IPS-20b (cell line): ENCODE results near the gene ZNF487.
"Not testable (repeated sequence)": the region's sequence is repeated elsewhere in the genome, so short reads cannot be mapped to it uniquely, and the experiment has no call there.

Source experiments
- H3K27ac ChIP-seq: one replicate; pipeline ENCODE4 v1.5.1; 2013; ENCODE audit warnings: low read length
- H3K27me3 ChIP-seq: 2 replicates; pipeline ENCODE4 v1.6.1; 2013; ENCODE audit warnings: mild to moderate bottlenecking, low read length, inconsistent platforms; ENCODE audit not compliant: insufficient read depth
- H3K36me3 ChIP-seq: 2 replicates; pipeline ENCODE4 v1.6.1; 2013; ENCODE audit warnings: low read depth, mild to moderate bottlenecking, inconsistent platforms, low read length, moderate library complexity; ENCODE audit not compliant: insufficient read depth
- H3K4me1 ChIP-seq: 2 replicates; pipeline ENCODE4 v1.6.1; 2013; ENCODE audit warnings: mild to moderate bottlenecking, control low read depth, inconsistent platforms, low read length, moderate library complexity; ENCODE audit not compliant: insufficient read depth
- H3K4me3 ChIP-seq: 2 replicates; pipeline ENCODE4 v1.5.1; 2013; ENCODE audit warnings: mild to moderate bottlenecking, low read length, inconsistent platforms
- H3K9ac ChIP-seq: 2 replicates; pipeline ENCODE4 v1.6.1; 2013; ENCODE audit warnings: low read depth, mild to moderate bottlenecking, inconsistent platforms, low read length, moderate library complexity
- H3K9me3 ChIP-seq: 2 replicates; pipeline ENCODE4 v1.6.1; 2013; ENCODE audit warnings: mild to moderate bottlenecking, low read depth, low read length, inconsistent platforms; ENCODE audit not compliant: insufficient read depth

The ZNF487 gene

GRCh38 chr10:43421201-43421507, 15.8 kb upstream of the ZNF487 start:
- Histone ChIP-seq H3K27ac (no peak overlapping the region), H3K27me3 (peaks cover 10% of the 10 kb centered on the region), H3K9ac (peak overlapping the region; percentile 78; the same call in 1 of the 2 replicates), H3K4me1 (0 out of 2 replicates have a peak, but pooled peaks cover 3% of the 10 kb centered on the region), H3K36me3 (no peaks in the 10 kb centered on the region), H3K4me3 (peak overlapping the region; percentile 79), H3K9me3 (no peaks in the 10 kb centered on the region)

GRCh38 chr10:43421519-43421918, 15.4 kb upstream of the ZNF487 start:
- H3K27me3 ChIP-seq: peaks cover 10% of the 10 kb centered on the region
- H3K9me3 ChIP-seq: no peaks in the 10 kb centered on the region
- 0 out of 2 replicates have a peak overlapping the region, but pooled peaks have one; percentile 79 for H3K4me3 ChIP-seq
- H3K4me1 ChIP-seq: 0 out of 2 replicates have a peak, but pooled peaks cover 3% of the 10 kb centered on the region
- H3K9ac ChIP-seq: no peak overlapping the region
- no peak overlapping the region for H3K27ac ChIP-seq
- no peaks in the 10 kb centered on the region for H3K36me3 ChIP-seq

- H3K4me1 ChIP-seq, H3K36me3 ChIP-seq, H3K27ac ChIP-seq, H3K9me3 ChIP-seq, H3K27me3 ChIP-seq, H3K9ac ChIP-seq, H3K4me3 ChIP-seq: not testable (repeated sequence)
Measured at GRCh38 chr10:43421944-43422343, 15.0 kb upstream of the ZNF487 start.

GRCh38 chr10:43424416-43424815, 12.5 kb upstream of the ZNF487 start:
- Histone ChIP-seq H3K9me3 (no peaks in the 10 kb centered on the region), H3K9ac (no peak overlapping the region), H3K36me3 (no peaks in the 10 kb centered on the region), H3K4me3 (no peak overlapping the region), H3K27ac (no peak overlapping the region), H3K27me3 (peaks cover 10% of the 10 kb centered on the region), H3K4me1 (0 out of 2 replicates have a peak, but pooled peaks cover 3% of the 10 kb centered on the region)

GRCh38 chr10:43426476-43426875, 10.4 kb upstream of the ZNF487 start:
- not testable (repeated sequence) for H3K27ac ChIP-seq, H3K4me3 ChIP-seq, H3K4me1 ChIP-seq, H3K27me3 ChIP-seq, H3K9ac ChIP-seq, H3K36me3 ChIP-seq, H3K9me3 ChIP-seq

- Histone ChIP-seq H3K9ac (no peak overlapping the region), H3K4me1 (no peaks in the 10 kb centered on the region), H3K4me3 (no peak overlapping the region), H3K27ac (no peak overlapping the region), H3K27me3 (no peaks in the 10 kb centered on the region), H3K36me3 (no peaks in the 10 kb centered on the region), H3K9me3 (no peaks in the 10 kb centered on the region)
Measured at GRCh38 chr10:43427166-43427825, 9.6 kb upstream of the ZNF487 start.

GRCh38 chr10:43430926-43431663, 5.8 kb upstream of the ZNF487 start:
- Histone ChIP-seq H3K4me1 (no peaks in the 10 kb centered on the region), H3K9me3 (no peaks in the 10 kb centered on the region), H3K36me3 (no peaks in the 10 kb centered on the region), H3K27ac (no peak overlapping the region), H3K9ac (no peak overlapping the region), H3K27me3 (no peaks in the 10 kb centered on the region), H3K4me3 (no peak overlapping the region)

GRCh38 chr10:43437141-43437870, 395 bp downstream of the ZNF487 start:
- 0 out of 2 replicates have a peak, but pooled peaks cover 5% of the 10 kb centered on the region for H3K27me3 ChIP-seq
- peak overlapping the region; percentile 98 for H3K27ac ChIP-seq
- H3K4me3 ChIP-seq: peak overlapping the region; percentile 79
- peaks cover 2% of the 10 kb centered on the region; the same call in 1 of the 2 replicates for H3K4me1 ChIP-seq
- no peaks in the 10 kb centered on the region for H3K9me3 ChIP-seq
- no peaks in the 10 kb centered on the region for H3K36me3 ChIP-seq
- peak overlapping the region; percentile 83; the same call in 1 of the 2 replicates for H3K9ac ChIP-seq

- peaks cover 2% of the 10 kb centered on the region; the same call in 1 of the 2 replicates for H3K4me1 ChIP-seq
- no peaks in the 10 kb centered on the region for H3K36me3 ChIP-seq
- no peak overlapping the region for H3K4me3 ChIP-seq
- H3K9ac ChIP-seq: no peak overlapping the region
- H3K27me3 ChIP-seq: 0 out of 2 replicates have a peak, but pooled peaks cover 5% of the 10 kb centered on the region
- H3K9me3 ChIP-seq: 0 out of 2 replicates have a peak, but pooled peaks cover 4% of the 10 kb centered on the region
- no peak overlapping the region for H3K27ac ChIP-seq
Measured at GRCh38 chr10:43440463-43441134, 3.7 kb downstream of the ZNF487 start.

GRCh38 chr10:43444323-43444722, 7.4 kb downstream of the ZNF487 start:
- H3K9ac ChIP-seq: no peak overlapping the region
- no peaks in the 10 kb centered on the region for H3K27me3 ChIP-seq
- no peaks in the 10 kb centered on the region for H3K4me1 ChIP-seq
- no peak overlapping the region for H3K4me3 ChIP-seq
- H3K27ac ChIP-seq: no peak overlapping the region
- 0 out of 2 replicates have a peak, but pooled peaks cover 4% of the 10 kb centered on the region for H3K9me3 ChIP-seq
- H3K36me3 ChIP-seq: no peaks in the 10 kb centered on the region

- Histone ChIP-seq H3K4me3 (no peak overlapping the region), H3K9me3 (0 out of 2 replicates have a peak, but pooled peaks cover 4% of the 10 kb centered on the region), H3K27me3 (no peaks in the 10 kb centered on the region), H3K9ac (no peak overlapping the region), H3K27ac (no peak overlapping the region), H3K36me3 (no peaks in the 10 kb centered on the region), H3K4me1 (no peaks in the 10 kb centered on the region)
Measured at GRCh38 chr10:43444897-43445466, 8.1 kb downstream of the ZNF487 start.
